ELR (cell line): ENCODE data around the gene DMD.
"Not testable (repeated sequence)": the region's sequence is repeated elsewhere in the genome, so short reads cannot be mapped to it uniquely, and the experiment has no call there.

Experiments used
- DNase-seq: peaks from one replicate; pipeline ENCODE4 v3.0.0-alpha.2; 2015; ENCODE audit warnings: low read depth

DMD gene

GRCh38 chrX:31593353-31593752 lies 1618.0 kb downstream of the DMD start:
- DNase-seq, result no peak

- no peak for DNase-seq
Measured at GRCh38 chrX:31591355-31591754, 1620.0 kb downstream of the DMD start.

- peak; percentile 71 for DNase-seq
Measured at GRCh38 chrX:31590581-31591114, 1620.7 kb downstream of the DMD start.

GRCh38 chrX:31589503-31589902 lies 1621.8 kb downstream of the DMD start:
- no peak for DNase-seq

GRCh38 chrX:31588355-31588754 lies 1623.0 kb downstream of the DMD start:
- no peak for DNase-seq

GRCh38 chrX:31583892-31584291 lies 1627.5 kb downstream of the DMD start:
- not testable (repeated sequence) for DNase-seq

GRCh38 chrX:31580726-31581125 lies 1630.6 kb downstream of the DMD start:
- DNase-seq, result peak; percentile 73

- no peak for DNase-seq
Measured at GRCh38 chrX:31580227-31580626, 1631.1 kb downstream of the DMD start.

GRCh38 chrX:31572360-31572759 lies 1639.0 kb downstream of the DMD start:
- no peak for DNase-seq

GRCh38 chrX:31570658-31571057 lies 1640.7 kb downstream of the DMD start:
- no peak for DNase-seq

- DNase-seq, result no peak
Measured at GRCh38 chrX:31563792-31564191, 1647.6 kb downstream of the DMD start.

GRCh38 chrX:31555506-31555905 lies 1655.8 kb downstream of the DMD start:
- DNase-seq, result no peak

GRCh38 chrX:31551913-31552312 lies 1659.4 kb downstream of the DMD start:
- no peak for DNase-seq

GRCh38 chrX:31550158-31550557 lies 1661.2 kb downstream of the DMD start:
- no peak for DNase-seq

GRCh38 chrX:31547816-31548215 lies 1663.5 kb downstream of the DMD start:
- no peak for DNase-seq

GRCh38 chrX:31547416-31547815 lies 1663.9 kb downstream of the DMD start:
- no peak for DNase-seq

- peak; percentile 84 for DNase-seq
Measured at GRCh38 chrX:31546126-31546525, 1665.2 kb downstream of the DMD start.

GRCh38 chrX:31545726-31546125 lies 1665.6 kb downstream of the DMD start:
- peak; percentile 56 for DNase-seq

- DNase-seq, result no peak
Measured at GRCh38 chrX:31545191-31545590, 1666.2 kb downstream of the DMD start.

GRCh38 chrX:31543634-31544033 lies 1667.7 kb downstream of the DMD start:
- DNase-seq, result no peak

GRCh38 chrX:31542566-31542965 lies 1668.8 kb downstream of the DMD start:
- no peak for DNase-seq

- no peak for DNase-seq
Measured at GRCh38 chrX:31540313-31540712, 1671.0 kb downstream of the DMD start.

GRCh38 chrX:31527455-31528126 lies 1683.8 kb downstream of the DMD start:
- no peak for DNase-seq

GRCh38 chrX:31523884-31524536 lies 1687.3 kb downstream of the DMD start:
- DNase-seq, result no peak
